HepG2 (cell line): Measurements from ENCODE around the gene ADAM15. TPM values are rescaled to one million over a fixed set of nuclear protein-coding genes. Genes with fewer than 3 reads are reported as not detected.

Experiments used
- GPN1 ChIP-seq: sonication (generic); formaldehyde crosslinking; IDR thresholded peaks from 2 replicates; pipeline ENCODE4 v1.5.1; 2020; ENCODE audit warnings: missing genetic modification reagents, borderline replicate concordance
- JUNB ChIP-seq: sonication (generic); formaldehyde crosslinking; IDR thresholded peaks from 2 replicates; pipeline ENCODE4 v1.8.0; 2022; ENCODE audit warnings: missing genetic modification reagents, mild to moderate bottlenecking, borderline replicate concordance
- MED13 ChIP-seq: sonication (generic); formaldehyde crosslinking; IDR thresholded peaks from 2 replicates; pipeline ENCODE4 v1.5.0; 2020; ENCODE audit warnings: missing genetic modification reagents
- NBN ChIP-seq: fragments of 450-650 bp; conservative IDR thresholded peaks from 2 replicates; pipeline ENCODE4 v1.6.1; 2017
- NFIB ChIP-seq: sonication (generic); formaldehyde crosslinking; IDR thresholded peaks from 2 replicates; pipeline ENCODE4 v1.9.0; 2021; ENCODE audit warnings: missing genetic modification reagents, mild to moderate bottlenecking, borderline replicate concordance
- POGZ ChIP-seq: sonication (generic); formaldehyde crosslinking; IDR thresholded peaks from 2 replicates; pipeline ENCODE4 v1.4.0; 2020; ENCODE audit warnings: mild to moderate bottlenecking, missing genetic modification reagents
- ZBTB3 ChIP-seq: sonication (generic); formaldehyde crosslinking; IDR thresholded peaks from 2 replicates; pipeline ENCODE4 v1.4.0; 2020; ENCODE audit warnings: low read depth, mild to moderate bottlenecking, moderate library complexity, missing genetic modification reagents, borderline replicate concordance
- ZMYM4 ChIP-seq: sonication (generic); formaldehyde crosslinking; IDR thresholded peaks from 2 replicates; pipeline ENCODE4 v1.8.1; 2023; ENCODE audit warnings: mild to moderate bottlenecking, missing genetic modification reagents
- ZNF24 ChIP-seq: fragments of 450-650 bp; IDR thresholded peaks from 2 replicates; pipeline ENCODE4 v1.6.1; 2017; ENCODE audit warnings: antibody characterized with exemption, mild to moderate bottlenecking
- ZNF333 ChIP-seq: sonication (generic); formaldehyde crosslinking; IDR thresholded peaks from 2 replicates; pipeline ENCODE4 v1.4.0; 2020; ENCODE audit warnings: mild to moderate bottlenecking, missing genetic modification reagents, borderline replicate concordance
- ZNF644 ChIP-seq: IDR thresholded peaks from 2 replicates; pipeline ENCODE4 v1.6.1; 2016; ENCODE audit warnings: low read depth
- polyA plus RNA-seq, 8 experiments: library from polyadenylated mRNA; depleted of rRNA in 3 of 8; stranded (reverse) in 7 of 8; unstranded in 1 of 8; fragments of >200 nt; fragmentation: Illumina TruSeq in 4 of 8; extraction: Trizol in 4 of 8; gene quantifications; 2 replicates each; pipeline versions ENCODE4 v1.2.1 to v1.2.3, GENCODE V29; 2011 to 2016; ENCODE audit warnings: low read depth in 4 of 8, missing spikeins in 1 of 8, mixed read lengths in 1 of 8; ENCODE audit not compliant: insufficient read depth in 1 of 8
- total RNA-seq, 5 experiments: library from RNA; depleted of rRNA; stranded (reverse); fragments of >200 nt; fragmentation: Illumina TruSeq; extraction: Trizol; gene quantifications; 2 replicates each; pipeline ENCODE4 v1.2.3, GENCODE V29; 2016; ENCODE audit warnings: low read depth in 1 of 5
- TF ChIP-seq, protein P1 (sequence below): sonication (generic); formaldehyde crosslinking; IDR thresholded peaks from 2 replicates; pipeline ENCODE4 v1.5.1; 2020; ENCODE audit warnings: missing genetic modification reagents, mild to moderate bottlenecking, borderline replicate concordance
- TF ChIP-seq, protein P2 (sequence below): sonication (generic); formaldehyde crosslinking; IDR thresholded peaks from 2 replicates; pipeline ENCODE4 v1.9.0; 2022; ENCODE audit warnings: missing genetic modification reagents, mild to moderate bottlenecking, borderline replicate concordance
- TF ChIP-seq, protein P3 (sequence below): sonication (generic); formaldehyde crosslinking; IDR thresholded peaks from 2 replicates; pipeline ENCODE4 v1.5.0; 2020; ENCODE audit warnings: mild to moderate bottlenecking, missing genetic modification reagents, borderline replicate concordance

The ADAM15 gene
- total and polyA plus RNA-seq, 2 of the 13 experiments (the other 11 are each of a cell fraction or from before 2014, with no cell fraction given): 17.9 to 25.6 TPM

DNA sequence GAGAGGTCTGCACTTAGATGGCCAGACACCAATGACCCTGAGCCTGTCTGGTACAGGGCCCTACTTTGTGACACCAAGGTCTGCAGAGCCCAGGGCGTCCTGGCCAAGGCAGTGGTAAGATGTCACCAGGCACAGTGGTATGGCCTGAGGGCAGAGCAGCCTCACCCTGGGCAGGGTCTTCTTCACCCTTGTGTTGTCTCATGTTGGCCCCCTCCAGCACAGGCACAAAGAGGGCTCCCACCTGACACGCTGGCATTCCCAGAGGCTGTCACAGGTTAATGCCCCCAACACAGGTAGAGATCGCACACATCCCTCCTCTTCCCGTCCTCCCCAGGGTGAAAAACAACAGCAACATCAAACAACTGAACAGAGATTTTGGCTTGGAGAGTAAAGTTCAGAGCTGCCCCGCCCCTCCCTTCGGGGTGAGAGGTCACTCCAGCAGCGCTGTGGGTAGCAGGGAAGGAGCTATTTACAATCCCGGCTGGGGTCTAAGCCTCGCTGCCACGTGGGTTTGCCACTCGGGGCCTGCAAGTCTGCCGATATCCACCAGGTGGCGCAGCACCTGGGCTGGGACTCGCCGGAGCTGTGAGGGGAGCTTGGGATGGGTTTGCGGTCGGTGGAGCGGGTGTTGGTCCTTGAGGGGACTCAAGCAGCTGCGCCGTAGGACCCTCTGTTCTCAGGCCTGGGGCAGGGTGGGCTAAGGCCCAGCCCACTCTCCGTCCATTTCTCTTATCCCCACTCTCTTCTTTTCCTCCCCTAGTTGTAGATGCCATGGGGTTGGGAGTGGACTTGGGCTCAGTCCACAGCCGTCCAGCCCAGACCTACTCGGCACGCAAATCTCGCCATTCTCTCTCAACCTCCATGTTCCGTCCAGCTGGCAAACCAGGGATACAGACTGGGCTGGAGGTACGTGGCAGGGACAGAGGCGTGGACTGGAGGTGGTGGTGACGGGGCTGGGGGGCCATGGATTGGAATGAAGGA lies 40.2 kb downstream of the ADAM15 start (continued):
- TF ChIP-seq ZMYM4 (peak; percentile 55; the same call in 1 of the 2 replicates), NBN (no peak), GPN1 (CRISPR knock-in tag) (no peak), ZNF644 (no peak), ZBTB3 (CRISPR knock-in tag) (no peak), JUNB (no peak), ZNF24 (no peak), NFIB (CRISPR knock-in tag) (no peak), ZNF333 (no peak), MED13 (no peak), POGZ (CRISPR knock-in tag) (peak; percentile 30; the same call in 1 of the 2 replicates)
- TF ChIP-seq, protein P1, sequence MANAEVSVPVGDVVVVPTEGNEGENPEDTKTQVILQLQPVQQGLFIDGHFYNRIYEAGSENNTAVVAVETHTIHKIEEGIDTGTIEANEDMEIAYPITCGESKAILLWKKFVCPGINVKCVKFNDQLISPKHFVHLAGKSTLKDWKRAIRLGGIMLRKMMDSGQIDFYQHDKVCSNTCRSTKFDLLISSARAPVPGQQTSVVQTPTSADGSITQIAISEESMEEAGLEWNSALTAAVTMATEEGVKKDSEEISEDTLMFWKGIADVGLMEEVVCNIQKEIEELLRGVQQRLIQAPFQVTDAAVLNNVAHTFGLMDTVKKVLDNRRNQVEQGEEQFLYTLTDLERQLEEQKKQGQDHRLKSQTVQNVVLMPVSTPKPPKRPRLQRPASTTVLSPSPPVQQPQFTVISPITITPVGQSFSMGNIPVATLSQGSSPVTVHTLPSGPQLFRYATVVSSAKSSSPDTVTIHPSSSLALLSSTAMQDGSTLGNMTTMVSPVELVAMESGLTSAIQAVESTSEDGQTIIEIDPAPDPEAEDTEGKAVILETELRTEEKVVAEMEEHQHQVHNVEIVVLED (CRISPR knock-in tag): no peak
- TF ChIP-seq, protein P2, sequence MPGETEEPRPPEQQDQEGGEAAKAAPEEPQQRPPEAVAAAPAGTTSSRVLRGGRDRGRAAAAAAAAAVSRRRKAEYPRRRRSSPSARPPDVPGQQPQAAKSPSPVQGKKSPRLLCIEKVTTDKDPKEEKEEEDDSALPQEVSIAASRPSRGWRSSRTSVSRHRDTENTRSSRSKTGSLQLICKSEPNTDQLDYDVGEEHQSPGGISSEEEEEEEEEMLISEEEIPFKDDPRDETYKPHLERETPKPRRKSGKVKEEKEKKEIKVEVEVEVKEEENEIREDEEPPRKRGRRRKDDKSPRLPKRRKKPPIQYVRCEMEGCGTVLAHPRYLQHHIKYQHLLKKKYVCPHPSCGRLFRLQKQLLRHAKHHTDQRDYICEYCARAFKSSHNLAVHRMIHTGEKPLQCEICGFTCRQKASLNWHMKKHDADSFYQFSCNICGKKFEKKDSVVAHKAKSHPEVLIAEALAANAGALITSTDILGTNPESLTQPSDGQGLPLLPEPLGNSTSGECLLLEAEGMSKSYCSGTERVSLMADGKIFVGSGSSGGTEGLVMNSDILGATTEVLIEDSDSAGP: peak; percentile 81; the same call in 1 of the 2 replicates
- TF ChIP-seq, protein P3, sequence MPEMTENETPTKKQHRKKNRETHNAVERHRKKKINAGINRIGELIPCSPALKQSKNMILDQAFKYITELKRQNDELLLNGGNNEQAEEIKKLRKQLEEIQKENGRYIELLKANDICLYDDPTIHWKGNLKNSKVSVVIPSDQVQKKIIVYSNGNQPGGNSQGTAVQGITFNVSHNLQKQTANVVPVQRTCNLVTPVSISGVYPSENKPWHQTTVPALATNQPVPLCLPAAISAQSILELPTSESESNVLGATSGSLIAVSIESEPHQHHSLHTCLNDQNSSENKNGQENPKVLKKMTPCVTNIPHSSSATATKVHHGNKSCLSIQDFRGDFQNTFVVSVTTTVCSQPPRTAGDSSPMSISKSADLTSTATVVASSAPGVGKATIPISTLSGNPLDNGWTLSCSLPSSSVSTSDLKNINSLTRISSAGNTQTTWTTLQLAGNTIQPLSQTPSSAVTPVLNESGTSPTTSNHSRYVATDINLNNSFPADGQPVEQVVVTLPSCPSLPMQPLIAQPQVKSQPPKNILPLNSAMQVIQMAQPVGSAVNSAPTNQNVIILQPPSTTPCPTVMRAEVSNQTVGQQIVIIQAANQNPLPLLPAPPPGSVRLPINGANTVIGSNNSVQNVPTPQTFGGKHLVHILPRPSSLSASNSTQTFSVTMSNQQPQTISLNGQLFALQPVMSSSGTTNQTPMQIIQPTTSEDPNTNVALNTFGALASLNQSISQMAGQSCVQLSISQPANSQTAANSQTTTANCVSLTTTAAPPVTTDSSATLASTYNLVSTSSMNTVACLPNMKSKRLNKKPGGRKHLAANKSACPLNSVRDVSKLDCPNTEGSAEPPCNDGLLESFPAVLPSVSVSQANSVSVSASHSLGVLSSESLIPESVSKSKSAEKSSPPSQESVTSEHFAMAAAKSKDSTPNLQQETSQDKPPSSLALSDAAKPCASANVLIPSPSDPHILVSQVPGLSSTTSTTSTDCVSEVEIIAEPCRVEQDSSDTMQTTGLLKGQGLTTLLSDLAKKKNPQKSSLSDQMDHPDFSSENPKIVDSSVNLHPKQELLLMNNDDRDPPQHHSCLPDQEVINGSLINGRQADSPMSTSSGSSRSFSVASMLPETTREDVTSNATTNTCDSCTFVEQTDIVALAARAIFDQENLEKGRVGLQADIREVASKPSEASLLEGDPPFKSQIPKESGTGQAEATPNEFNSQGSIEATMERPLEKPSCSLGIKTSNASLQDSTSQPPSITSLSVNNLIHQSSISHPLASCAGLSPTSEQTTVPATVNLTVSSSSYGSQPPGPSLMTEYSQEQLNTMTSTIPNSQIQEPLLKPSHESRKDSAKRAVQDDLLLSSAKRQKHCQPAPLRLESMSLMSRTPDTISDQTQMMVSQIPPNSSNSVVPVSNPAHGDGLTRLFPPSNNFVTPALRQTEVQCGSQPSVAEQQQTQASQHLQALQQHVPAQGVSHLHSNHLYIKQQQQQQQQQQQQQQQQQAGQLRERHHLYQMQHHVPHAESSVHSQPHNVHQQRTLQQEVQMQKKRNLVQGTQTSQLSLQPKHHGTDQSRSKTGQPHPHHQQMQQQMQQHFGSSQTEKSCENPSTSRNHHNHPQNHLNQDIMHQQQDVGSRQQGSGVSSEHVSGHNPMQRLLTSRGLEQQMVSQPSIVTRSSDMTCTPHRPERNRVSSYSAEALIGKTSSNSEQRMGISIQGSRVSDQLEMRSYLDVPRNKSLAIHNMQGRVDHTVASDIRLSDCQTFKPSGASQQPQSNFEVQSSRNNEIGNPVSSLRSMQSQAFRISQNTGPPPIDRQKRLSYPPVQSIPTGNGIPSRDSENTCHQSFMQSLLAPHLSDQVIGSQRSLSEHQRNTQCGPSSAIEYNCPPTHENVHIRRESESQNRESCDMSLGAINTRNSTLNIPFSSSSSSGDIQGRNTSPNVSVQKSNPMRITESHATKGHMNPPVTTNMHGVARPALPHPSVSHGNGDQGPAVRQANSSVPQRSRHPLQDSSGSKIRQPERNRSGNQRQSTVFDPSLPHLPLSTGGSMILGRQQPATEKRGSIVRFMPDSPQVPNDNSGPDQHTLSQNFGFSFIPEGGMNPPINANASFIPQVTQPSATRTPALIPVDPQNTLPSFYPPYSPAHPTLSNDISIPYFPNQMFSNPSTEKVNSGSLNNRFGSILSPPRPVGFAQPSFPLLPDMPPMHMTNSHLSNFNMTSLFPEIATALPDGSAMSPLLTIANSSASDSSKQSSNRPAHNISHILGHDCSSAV (CRISPR knock-in tag): no peak
